Tibial artery (tissue), 4 donors: ENCODE data around the gene KRTAP10-9.
"Not testable (repeated sequence)": the region's sequence is repeated elsewhere in the genome, so short reads cannot be mapped to it uniquely, and the experiment has no call there.

Experiments used
- DNase-seq, 2 donors: peaks; one replicate each; pipeline ENCODE4 v3.0.0-alpha.2; 2019
- H3K27ac ChIP-seq, 2 donors: fragments of 200-600 bp; sonication (generic) in 1 of 2; 1 replicate in 1 of 2; 2 replicates in 1 of 2; pipeline ENCODE4 v1.5.1; 2018 to 2019; ENCODE audit warnings: mild to moderate bottlenecking in 1 of 2
- H3K27me3 ChIP-seq, 2 donors: fragments of 200-600 bp; sonication (generic) in 1 of 2; one replicate each; pipeline versions ENCODE4 v1.5.1 to v1.6.0; 2016 to 2019
- H3K36me3 ChIP-seq, 3 donors: fragments of 200-600 bp; sonication (generic) in 2 of 3; one replicate each; pipeline ENCODE4 v1.5.1; 2016 to 2019; ENCODE audit warnings: mild to moderate bottlenecking in 2 of 3
- H3K4me1 ChIP-seq, 4 donors: fragments of 200-600 bp; sonication (generic) in 2 of 4; 1 replicate in 3 of 4; 2 replicates in 1 of 4; pipeline ENCODE4 v1.5.1; 2016 to 2019
- H3K4me3 ChIP-seq, 2 donors: fragments of 200-600 bp; sonication (generic) in 1 of 2; 1 replicate in 1 of 2; 2 replicates in 1 of 2; pipeline ENCODE4 v1.5.1; 2018 to 2019; ENCODE audit warnings: mild to moderate bottlenecking in 2 of 2
- H3K9me3 ChIP-seq, 3 donors: fragments of 200-600 bp; sonication (generic) in 1 of 3; one replicate each; pipeline ENCODE4 v1.5.1; 2016 to 2019
- CTCF ChIP-seq, 2 experiments: fragments of 200-600 bp in 1 of 2; fragments of 450-650 bp in 1 of 2; IDR thresholded peaks; one replicate each; pipeline ENCODE4 v1.5.1; 2017 to 2019; ENCODE audit warnings: antibody characterized with exemption in 2 of 2, mild to moderate bottlenecking in 1 of 2, moderate library complexity in 1 of 2
- intact Hi-C: fragments of 100-400 bp; cut with DNase I; formaldehyde crosslinking; loops from one replicate; pipeline ENCODE4 v1.15.0; 2023; ENCODE audit warnings: low total_unique reads

Gene KRTAP10-9

GRCh38 chr21:44599264-44600029 is 27.4 kb upstream of the KRTAP10-9 start:
- H3K27me3 ChIP-seq: peaks cover 0 to 30% of the 10 kb centered on the region in 2 donors
- intact Hi-C loops: no loop called here

GRCh38 chr21:44600118-44600978 is 26.5 kb upstream of the KRTAP10-9 start, which contains the start of gene KRTAP10-7:
Gene KRTAP10-7, plus strand, starts transcription at chr21:44600597. Its CDS starts 25 bp downstream, at chr21:44600622.
- H3K27ac ChIP-seq, H3K4me1 ChIP-seq, DNase-seq, intact Hi-C loops, H3K9me3 ChIP-seq, H3K36me3 ChIP-seq, H3K4me3 ChIP-seq: not testable (repeated sequence)
- peaks cover 0 to 30% of the 10 kb centered on the region in 2 donors for H3K27me3 ChIP-seq

More at GRCh38 chr21:44599264-44600029, 27.4 kb upstream of the KRTAP10-9 start:
- Histone ChIP-seq H3K36me3 (no peaks in the 10 kb centered on the region), H3K9me3 (peaks cover 0 to 5% (median 0%) of the 10 kb centered on the region in 3 donors), H3K27ac (no peak overlapping the region), H3K4me3 (no peak overlapping the region), H3K4me1 (no peaks in the 10 kb centered on the region)
- no peak for TF ChIP-seq CTCF (IDR thresholded peaks at IDR 0.05)
- no peak for DNase-seq

- H3K9me3 ChIP-seq, H3K27ac ChIP-seq, H3K4me1 ChIP-seq, H3K4me3 ChIP-seq, DNase-seq, H3K36me3 ChIP-seq, intact Hi-C loops: not testable (repeated sequence)
- peaks cover 0 to 30% of the 10 kb centered on the region in 2 donors for H3K27me3 ChIP-seq
Measured at GRCh38 chr21:44601091-44601490, 25.8 kb upstream of the KRTAP10-9 start.

- Histone ChIP-seq H3K27me3 (peaks cover 0 to 30% of the 10 kb centered on the region in 2 donors), H3K4me3 (no peak overlapping the region), H3K36me3 (no peaks in the 10 kb centered on the region), H3K27ac (no peak overlapping the region), H3K9me3 (peaks cover 0 to 5% (median 0%) of the 10 kb centered on the region in 3 donors), H3K4me1 (no peaks in the 10 kb centered on the region)
- TF ChIP-seq CTCF (IDR thresholded peaks at IDR 0.05): no peak
- intact Hi-C loops: no loop called here
- DNase-seq: no peak
Measured at GRCh38 chr21:44601596-44602462, 25.1 kb upstream of the KRTAP10-9 start.

- H3K27me3 ChIP-seq: peaks cover 0 to 30% of the 10 kb centered on the region in 2 donors
- H3K4me3 ChIP-seq: no peak overlapping the region
- TF ChIP-seq CTCF (IDR thresholded peaks at IDR 0.05): no peak
- intact Hi-C loops: no loop called here
- DNase-seq: no peak
- no peaks in the 10 kb centered on the region for H3K36me3 ChIP-seq
- no peaks in the 10 kb centered on the region for H3K4me1 ChIP-seq
- H3K9me3 ChIP-seq: peaks cover 0 to 5% (median 0%) of the 10 kb centered on the region in 3 donors
- H3K27ac ChIP-seq: no peak overlapping the region
Measured at GRCh38 chr21:44602463-44602850, 24.4 kb upstream of the KRTAP10-9 start.
